Measurements from ENCODE around the gene VSIG4.

The VSIG4 gene

DNA sequence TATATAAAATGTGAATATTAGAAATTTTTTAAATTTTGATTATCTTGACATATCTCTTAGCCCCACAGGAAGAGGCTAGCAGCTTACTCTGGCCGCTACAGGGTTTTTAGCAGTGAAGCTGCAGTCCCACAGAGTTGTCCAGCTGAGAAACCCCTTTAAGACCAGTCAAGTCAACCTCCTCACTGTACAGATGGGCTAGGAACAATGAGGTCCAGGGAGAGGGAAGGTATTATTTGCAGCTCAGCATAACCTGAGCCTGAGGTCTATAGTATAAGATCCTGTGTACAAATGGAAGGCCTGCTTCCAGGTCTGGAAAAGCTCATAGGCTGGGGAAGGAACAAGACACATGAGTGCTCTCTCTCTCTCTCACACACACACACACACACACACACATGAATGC, 1.8 kb downstream of the VSIG4 start:
- TF ChIP-seq ZBTB7A (IDR thresholded peaks at IDR 0.05; ENCODE audit: low read depth) (no peak), CREB1 (IDR thresholded peaks at IDR 0.05; ENCODE audit: low read depth) (no peak), TCF12 (IDR thresholded peaks at IDR 0.05; ENCODE audit: low read depth) (no peak), TEAD4 (IDR thresholded peaks at IDR 0.05) (no peak), TAF1 (IDR thresholded peaks at IDR 0.05; ENCODE audit: low read depth) (no peak), CEBPB (IDR thresholded peaks at IDR 0.05) (no peak)
- TF ChIP-seq, protein P1, sequence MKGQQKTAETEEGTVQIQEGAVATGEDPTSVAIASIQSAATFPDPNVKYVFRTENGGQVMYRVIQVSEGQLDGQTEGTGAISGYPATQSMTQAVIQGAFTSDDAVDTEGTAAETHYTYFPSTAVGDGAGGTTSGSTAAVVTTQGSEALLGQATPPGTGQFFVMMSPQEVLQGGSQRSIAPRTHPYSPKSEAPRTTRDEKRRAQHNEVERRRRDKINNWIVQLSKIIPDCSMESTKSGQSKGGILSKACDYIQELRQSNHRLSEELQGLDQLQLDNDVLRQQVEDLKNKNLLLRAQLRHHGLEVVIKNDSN (IDR thresholded peaks at IDR 0.05) = no peak

DNA sequence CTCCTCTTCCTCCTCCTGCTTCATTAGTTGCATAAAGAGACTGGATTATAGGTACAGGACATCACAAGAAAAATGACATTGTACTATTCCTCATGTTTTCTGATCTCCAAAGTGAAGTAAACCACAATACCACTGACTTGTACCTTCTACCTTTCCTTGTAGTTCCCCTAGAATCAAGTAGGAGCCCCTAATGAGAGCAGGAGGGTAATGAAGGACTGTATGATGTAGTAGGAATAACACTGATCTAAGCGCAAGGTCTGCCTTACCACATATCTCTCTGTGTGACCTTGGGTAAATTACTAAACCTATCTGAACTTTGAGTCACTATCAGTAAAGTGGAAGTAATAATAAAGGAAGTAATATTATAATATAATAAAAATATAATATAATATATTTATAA, 3.6 kb downstream of the VSIG4 start:
- TF ChIP-seq, protein P2, sequence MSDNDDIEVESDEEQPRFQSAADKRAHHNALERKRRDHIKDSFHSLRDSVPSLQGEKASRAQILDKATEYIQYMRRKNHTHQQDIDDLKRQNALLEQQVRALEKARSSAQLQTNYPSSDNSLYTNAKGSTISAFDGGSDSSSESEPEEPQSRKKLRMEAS (IDR thresholded peaks at IDR 0.05) = no peak
- TF ChIP-seq NFIC (IDR thresholded peaks at IDR 0.05) (no peak), CEBPB (IDR thresholded peaks at IDR 0.05) (no peak), RAD21 (IDR thresholded peaks at IDR 0.05; ENCODE audit: low read depth) (no peak), CREB1 (IDR thresholded peaks at IDR 0.05; ENCODE audit: low read depth) (no peak), FOXM1 (IDR thresholded peaks at IDR 0.05; ENCODE audit: borderline replicate concordance, low read depth) (no peak)

DNA sequence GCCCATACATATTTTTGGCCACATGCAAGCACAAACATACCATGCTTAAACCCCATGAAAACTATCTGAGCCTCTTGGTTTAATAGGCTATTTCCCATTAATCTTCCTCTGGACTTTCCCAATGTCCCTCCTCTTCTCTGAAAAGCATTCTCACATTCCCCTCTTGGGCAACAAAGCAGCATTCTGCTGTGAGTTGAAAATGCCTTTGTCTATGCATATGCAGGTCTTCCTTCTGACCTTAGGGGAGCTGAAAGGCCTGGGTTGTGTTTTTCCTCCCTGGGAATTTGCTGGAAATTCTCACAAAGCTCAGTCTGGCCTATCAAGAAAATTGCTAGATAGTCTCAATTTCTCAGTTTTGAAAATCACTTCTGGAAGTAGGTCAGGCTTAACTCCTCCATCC, 4.2 kb downstream of the VSIG4 start:
- no peak for TF ChIP-seq ZBTB7A (IDR thresholded peaks at IDR 0.05; ENCODE audit: low read depth)
- TF ChIP-seq FOXM1 (IDR thresholded peaks at IDR 0.05; ENCODE audit: borderline replicate concordance, low read depth) = no peak
- TF ChIP-seq NFIC (IDR thresholded peaks at IDR 0.05) = no peak
- no peak for TF ChIP-seq RAD21 (IDR thresholded peaks at IDR 0.05; ENCODE audit: low read depth)
- TF ChIP-seq, protein P1 (IDR thresholded peaks at IDR 0.05) = no peak
- no peak for TF ChIP-seq EP300 (IDR thresholded peaks at IDR 0.05; ENCODE audit: borderline replicate concordance)
- no peak for TF ChIP-seq TCF12 (IDR thresholded peaks at IDR 0.05; ENCODE audit: low read depth)
- no peak for TF ChIP-seq TAF1 (IDR thresholded peaks at IDR 0.05; ENCODE audit: low read depth)
- TF ChIP-seq, protein P3, sequence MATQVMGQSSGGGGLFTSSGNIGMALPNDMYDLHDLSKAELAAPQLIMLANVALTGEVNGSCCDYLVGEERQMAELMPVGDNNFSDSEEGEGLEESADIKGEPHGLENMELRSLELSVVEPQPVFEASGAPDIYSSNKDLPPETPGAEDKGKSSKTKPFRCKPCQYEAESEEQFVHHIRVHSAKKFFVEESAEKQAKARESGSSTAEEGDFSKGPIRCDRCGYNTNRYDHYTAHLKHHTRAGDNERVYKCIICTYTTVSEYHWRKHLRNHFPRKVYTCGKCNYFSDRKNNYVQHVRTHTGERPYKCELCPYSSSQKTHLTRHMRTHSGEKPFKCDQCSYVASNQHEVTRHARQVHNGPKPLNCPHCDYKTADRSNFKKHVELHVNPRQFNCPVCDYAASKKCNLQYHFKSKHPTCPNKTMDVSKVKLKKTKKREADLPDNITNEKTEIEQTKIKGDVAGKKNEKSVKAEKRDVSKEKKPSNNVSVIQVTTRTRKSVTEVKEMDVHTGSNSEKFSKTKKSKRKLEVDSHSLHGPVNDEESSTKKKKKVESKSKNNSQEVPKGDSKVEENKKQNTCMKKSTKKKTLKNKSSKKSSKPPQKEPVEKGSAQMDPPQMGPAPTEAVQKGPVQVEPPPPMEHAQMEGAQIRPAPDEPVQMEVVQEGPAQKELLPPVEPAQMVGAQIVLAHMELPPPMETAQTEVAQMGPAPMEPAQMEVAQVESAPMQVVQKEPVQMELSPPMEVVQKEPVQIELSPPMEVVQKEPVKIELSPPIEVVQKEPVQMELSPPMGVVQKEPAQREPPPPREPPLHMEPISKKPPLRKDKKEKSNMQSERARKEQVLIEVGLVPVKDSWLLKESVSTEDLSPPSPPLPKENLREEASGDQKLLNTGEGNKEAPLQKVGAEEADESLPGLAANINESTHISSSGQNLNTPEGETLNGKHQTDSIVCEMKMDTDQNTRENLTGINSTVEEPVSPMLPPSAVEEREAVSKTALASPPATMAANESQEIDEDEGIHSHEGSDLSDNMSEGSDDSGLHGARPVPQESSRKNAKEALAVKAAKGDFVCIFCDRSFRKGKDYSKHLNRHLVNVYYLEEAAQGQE (IDR thresholded peaks at IDR 0.05; ENCODE audit: low read depth) = no peak
- no peak for TF ChIP-seq EGR1 (IDR thresholded peaks at IDR 0.05)
- TF ChIP-seq, protein P2 (IDR thresholded peaks at IDR 0.05) = no peak
- TF ChIP-seq CEBPB (IDR thresholded peaks at IDR 0.05) = no peak
- no peak for TF ChIP-seq TEAD4 (IDR thresholded peaks at IDR 0.05)

DNA sequence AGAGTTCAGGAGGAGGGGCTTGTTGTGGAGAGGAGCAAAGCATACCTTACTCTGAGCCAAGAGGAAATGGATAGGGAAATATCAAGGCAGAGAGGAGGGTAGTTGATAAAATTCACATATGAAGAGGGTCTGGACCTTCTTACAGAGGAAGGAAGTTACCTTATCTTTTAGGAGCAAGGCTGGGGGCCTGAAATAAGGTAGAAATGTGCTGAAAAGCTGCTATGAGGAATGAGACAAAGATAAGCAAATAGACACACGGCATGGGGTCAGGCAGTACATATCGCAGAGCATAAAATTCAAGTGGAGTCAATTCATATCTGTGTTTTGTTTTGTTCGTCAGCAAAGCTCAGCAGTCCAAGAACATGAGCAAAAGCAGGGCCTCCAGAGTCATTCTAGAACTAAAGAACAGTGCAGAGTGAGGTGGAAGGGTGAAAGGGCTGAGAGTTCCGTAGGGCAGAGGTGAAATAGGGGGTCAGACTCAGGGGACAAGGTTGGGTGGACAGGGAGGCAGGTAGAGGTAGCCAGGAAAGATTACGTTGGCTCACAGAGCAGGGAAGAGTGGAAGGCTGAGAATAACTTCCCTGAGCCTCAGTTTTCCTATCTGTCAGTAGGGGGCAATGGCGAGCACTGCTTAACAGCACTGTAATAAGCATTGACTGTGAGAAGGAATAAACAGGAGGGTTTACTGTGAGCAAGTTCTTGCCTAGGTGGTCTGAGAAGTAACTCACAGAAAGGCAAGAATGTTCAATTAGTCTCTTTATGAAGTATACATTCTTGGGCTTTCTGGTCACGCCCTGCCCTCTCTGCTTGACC, 9.2 kb downstream of the VSIG4 start:
- TF ChIP-seq, protein P2 (IDR thresholded peaks at IDR 0.05) = no peak
- TF ChIP-seq, protein P1 (IDR thresholded peaks at IDR 0.05) = no peak
- TF ChIP-seq RAD21 (IDR thresholded peaks at IDR 0.05; ENCODE audit: low read depth) (peak; percentile 32), YY1 (IDR thresholded peaks at IDR 0.05; ENCODE audit: low read depth) (no peak), EP300 (IDR thresholded peaks at IDR 0.05; ENCODE audit: borderline replicate concordance) (no peak), ZBTB7A (IDR thresholded peaks at IDR 0.05; ENCODE audit: low read depth) (no peak), TAF1 (IDR thresholded peaks at IDR 0.05; ENCODE audit: low read depth) (no peak)

DNA sequence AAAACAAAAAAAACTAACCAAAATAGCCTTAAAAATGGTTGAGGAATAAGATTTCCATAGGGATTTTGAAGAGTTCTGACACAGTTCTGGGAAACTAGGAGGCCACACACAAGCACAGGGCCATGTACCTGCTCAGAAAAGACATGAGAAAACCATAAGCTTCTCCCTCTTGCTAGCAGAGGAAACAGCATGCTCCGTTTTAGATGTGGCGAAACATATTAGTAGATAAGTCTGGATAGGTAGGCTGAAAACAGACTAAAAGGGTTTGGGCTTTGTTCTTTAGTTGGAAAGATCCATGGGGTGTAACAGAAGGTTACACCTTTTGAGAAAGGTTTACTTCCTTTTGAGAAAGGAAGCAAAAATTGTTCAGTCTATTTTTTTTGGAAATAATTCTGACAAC, 10.9 kb downstream of the VSIG4 start:
- TF ChIP-seq YY1 (IDR thresholded peaks at IDR 0.05; ENCODE audit: low read depth) (no peak), EP300 (IDR thresholded peaks at IDR 0.05; ENCODE audit: borderline replicate concordance) (no peak), ZBTB7A (IDR thresholded peaks at IDR 0.05; ENCODE audit: low read depth) (no peak), TAF1 (IDR thresholded peaks at IDR 0.05; ENCODE audit: low read depth) (no peak), EGR1 (IDR thresholded peaks at IDR 0.05) (no peak), NFIC (IDR thresholded peaks at IDR 0.05) (no peak), TEAD4 (IDR thresholded peaks at IDR 0.05) (no peak), RAD21 (IDR thresholded peaks at IDR 0.05; ENCODE audit: low read depth) (no peak), TCF12 (IDR thresholded peaks at IDR 0.05; ENCODE audit: low read depth) (no peak), CREB1 (IDR thresholded peaks at IDR 0.05; ENCODE audit: low read depth) (no peak), CEBPB (IDR thresholded peaks at IDR 0.05) (no peak)
- TF ChIP-seq, protein P3 (IDR thresholded peaks at IDR 0.05; ENCODE audit: low read depth) = no peak
- TF ChIP-seq, protein P1 (IDR thresholded peaks at IDR 0.05) = no peak
- TF ChIP-seq, protein P2 (IDR thresholded peaks at IDR 0.05) = no peak

All from Ishikawa (cell line).